Activated CD8-positive, alpha-beta memory T cell treated with anti-CD3 and anti-CD28 coated beads for 24 hours (primary cell): ENCODE results near the gene CNGA1.
A peak's percentile ranks its signal among the peaks of the same experiment; 100 is the strongest.

Experiments
- DNase-seq: peaks from one replicate; pipeline ENCODE4 v3.0.0-alpha.2; 2020

Gene CNGA1

GRCh38 chr4:48016141-48017107 lies at the start of gene CNGA1, which contains the start of gene NIPAL1:
Gene CNGA1, minus strand, starts transcription at chr4:48016681. Its CDS starts 63,992 bp downstream, at chr4:47952689.
Gene NIPAL1, plus strand, starts transcription at chr4:48016772. Its CDS starts 68 bp downstream, at chr4:48016840.
- DNase-seq, result peak; percentile 90

GRCh38 chr4:48065587-48066052 lies 49.1 kb upstream of the CNGA1 start:
- DNase-seq, result no peak

GRCh38 chr4:48064349-48064748 lies 47.9 kb upstream of the CNGA1 start:
- no peak for DNase-seq

- DNase-seq, result no peak
Measured at GRCh38 chr4:48058617-48059530, 42.4 kb upstream of the CNGA1 start.

- DNase-seq, result no peak
Measured at GRCh38 chr4:48051078-48051477, 34.6 kb upstream of the CNGA1 start.

GRCh38 chr4:48049483-48049882 lies 33.0 kb upstream of the CNGA1 start:
- DNase-seq, result no peak

GRCh38 chr4:48047896-48048295 lies 31.4 kb upstream of the CNGA1 start:
- DNase-seq, result no peak

GRCh38 chr4:48047421-48047844 lies 31.0 kb upstream of the CNGA1 start:
- DNase-seq, result peak; percentile 90

- DNase-seq, result no peak
Measured at GRCh38 chr4:48046059-48046458, 29.6 kb upstream of the CNGA1 start.

- DNase-seq, result no peak
Measured at GRCh38 chr4:48044298-48044697, 27.8 kb upstream of the CNGA1 start.

- DNase-seq, result no peak
Measured at GRCh38 chr4:48043504-48043903, 27.0 kb upstream of the CNGA1 start.

- DNase-seq, result no peak
Measured at GRCh38 chr4:48042979-48043461, 26.5 kb upstream of the CNGA1 start.

GRCh38 chr4:48041535-48042137 lies 25.2 kb upstream of the CNGA1 start:
- no peak for DNase-seq

GRCh38 chr4:48039561-48039960 lies 23.1 kb upstream of the CNGA1 start:
- no peak for DNase-seq

- DNase-seq, result no peak
Measured at GRCh38 chr4:48038666-48039065, 22.2 kb upstream of the CNGA1 start.

GRCh38 chr4:48037117-48037462 lies 20.6 kb upstream of the CNGA1 start:
- DNase-seq, result no peak

GRCh38 chr4:48035952-48036351 lies 19.5 kb upstream of the CNGA1 start:
- no peak for DNase-seq

GRCh38 chr4:48033825-48034413 lies 17.4 kb upstream of the CNGA1 start:
- peak; percentile 78 for DNase-seq

GRCh38 chr4:48033412-48033811 lies 16.9 kb upstream of the CNGA1 start:
- no peak for DNase-seq

- DNase-seq, result no peak
Measured at GRCh38 chr4:48032721-48033120, 16.2 kb upstream of the CNGA1 start.

- no peak for DNase-seq
Measured at GRCh38 chr4:48031802-48032525, 15.5 kb upstream of the CNGA1 start.

- no peak for DNase-seq
Measured at GRCh38 chr4:48030470-48030869, 14.0 kb upstream of the CNGA1 start.
